Posterior vena cava (tissue), 2 donors: ENCODE measurements around the gene UBE3B. TPM values are rescaled to one million over a fixed set of nuclear protein-coding genes. Genes with fewer than 3 reads are reported as not detected.

Source experiments
- DNase-seq: peaks from one replicate; pipeline ENCODE4 v3.0.0-alpha.2; 2020; ENCODE audit warnings: low spot score
- intact Hi-C, 2 donors: fragments of 100-400 bp; cut with DNase I; formaldehyde crosslinking; loops; one replicate each; pipeline versions ENCODE4 v1.14.1 to v1.14.2; 2022 to 2023
- total RNA-seq, 2 donors: library from RNA; stranded (reverse); fragmentation: NEBNext Ultra II Directional; extraction: Animal tissue kit (Norgen Biotek cat#: 25700); gene quantifications; one replicate each; pipeline ENCODE4 v1.2.1, GENCODE V29; 2021
- donor health status: DM: yes; HTN: yes; CAD: no.
- donor health status: DM: yes; HTN: yes; CAD: no.

The UBE3B gene
- total RNA-seq, 2 donors from 2014 or later: 29.5 to 34.9 TPM

DNA sequence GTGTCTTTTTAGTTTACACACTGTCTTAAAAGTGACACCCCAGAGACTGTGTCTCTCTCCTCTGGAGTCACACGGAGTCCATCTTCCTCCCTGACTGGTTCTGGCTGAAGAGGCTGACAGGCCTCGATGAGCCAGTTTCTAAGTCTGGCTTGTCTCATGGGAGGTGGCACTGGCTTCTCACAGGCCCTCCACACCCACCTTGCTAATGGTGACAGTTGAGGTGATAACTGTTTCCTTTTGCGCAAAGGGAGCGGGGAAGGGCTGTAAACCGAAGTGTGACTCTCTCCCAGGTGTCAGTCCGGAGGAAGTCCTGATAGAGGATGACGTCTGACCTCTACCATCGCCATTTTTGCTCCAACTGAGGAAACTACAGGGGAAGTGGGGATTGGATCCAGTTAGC lies 30.6 kb upstream of the UBE3B start:
- intact Hi-C loops: no loop called here
- DNase-seq: no peak

DNA sequence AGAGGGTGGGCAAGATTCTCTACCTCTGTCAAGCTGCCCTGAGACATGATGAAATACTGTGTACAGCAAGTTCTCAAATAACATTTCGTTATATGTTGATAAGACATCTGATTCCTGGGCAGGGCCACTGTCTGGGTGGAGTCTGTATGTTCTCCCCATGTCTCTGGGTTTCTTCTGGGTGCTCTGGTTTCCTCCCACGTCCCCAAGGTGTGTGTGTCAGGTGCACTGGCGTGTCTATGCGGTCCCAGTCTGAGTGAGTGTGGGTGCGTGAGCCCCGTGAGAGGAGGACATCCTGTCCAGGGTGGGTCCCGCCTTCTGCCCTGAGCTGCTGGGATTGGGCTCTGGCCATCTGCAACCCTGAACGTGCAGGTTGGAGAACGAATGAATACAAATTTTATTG lies 30.0 kb upstream of the UBE3B start:
- intact Hi-C loops: no loop called here
- DNase-seq: peak; percentile 49

DNA sequence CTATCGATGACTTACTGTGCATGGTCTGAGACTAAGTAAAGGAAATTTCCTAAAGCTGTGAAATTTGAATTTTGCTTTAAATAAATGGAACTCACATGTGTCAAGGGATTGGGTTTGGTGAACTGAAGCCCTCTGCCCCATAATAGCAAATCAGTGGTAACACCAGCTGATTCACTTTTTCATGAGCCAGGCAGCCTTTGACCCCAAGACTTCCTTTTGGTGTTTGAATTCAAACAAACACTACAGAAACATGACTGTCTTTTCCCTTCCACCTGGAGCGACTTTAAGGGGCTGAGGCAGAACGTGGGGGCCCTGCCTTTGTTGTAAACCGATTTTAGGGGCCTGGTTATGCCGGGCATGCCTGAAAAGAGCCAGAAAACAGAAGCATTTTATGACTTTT lies 29.2 kb upstream of the UBE3B start:
- intact Hi-C loops: no loop called here
- peak; percentile 8 for DNase-seq

DNA sequence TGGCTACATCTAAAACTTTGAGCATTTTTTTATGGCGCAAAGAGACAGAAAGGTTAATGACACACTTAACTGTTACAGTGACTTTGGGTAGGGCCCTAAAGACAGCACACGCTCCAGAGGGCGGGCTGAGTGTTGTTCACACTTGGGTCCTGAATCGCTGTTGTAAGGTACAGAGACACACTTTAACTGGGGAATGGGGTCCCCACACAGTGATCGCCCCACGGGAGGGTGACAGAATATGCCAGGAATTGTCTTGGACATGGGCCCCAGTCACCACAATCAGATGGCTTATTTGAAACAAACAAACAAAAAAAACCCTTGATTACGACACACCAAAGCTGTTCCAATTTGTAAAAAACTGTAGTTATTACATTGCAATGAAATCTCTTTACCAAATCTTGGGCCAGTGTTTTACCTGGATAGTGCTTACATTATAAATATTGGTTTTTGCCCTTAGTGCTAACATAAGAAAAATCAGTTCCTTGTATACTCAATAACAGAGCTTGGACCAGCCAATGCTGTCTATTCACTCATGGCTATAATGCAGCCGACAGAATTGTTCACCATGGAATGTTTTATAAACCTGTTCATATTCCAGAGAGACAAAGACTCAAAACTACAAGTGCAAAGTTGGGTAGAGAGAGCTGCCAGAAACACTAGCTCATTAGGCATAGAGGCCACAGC lies 28.6 kb upstream of the UBE3B start:
- DNase-seq: peak; percentile 50
- intact Hi-C loops: no loop called here

DNA sequence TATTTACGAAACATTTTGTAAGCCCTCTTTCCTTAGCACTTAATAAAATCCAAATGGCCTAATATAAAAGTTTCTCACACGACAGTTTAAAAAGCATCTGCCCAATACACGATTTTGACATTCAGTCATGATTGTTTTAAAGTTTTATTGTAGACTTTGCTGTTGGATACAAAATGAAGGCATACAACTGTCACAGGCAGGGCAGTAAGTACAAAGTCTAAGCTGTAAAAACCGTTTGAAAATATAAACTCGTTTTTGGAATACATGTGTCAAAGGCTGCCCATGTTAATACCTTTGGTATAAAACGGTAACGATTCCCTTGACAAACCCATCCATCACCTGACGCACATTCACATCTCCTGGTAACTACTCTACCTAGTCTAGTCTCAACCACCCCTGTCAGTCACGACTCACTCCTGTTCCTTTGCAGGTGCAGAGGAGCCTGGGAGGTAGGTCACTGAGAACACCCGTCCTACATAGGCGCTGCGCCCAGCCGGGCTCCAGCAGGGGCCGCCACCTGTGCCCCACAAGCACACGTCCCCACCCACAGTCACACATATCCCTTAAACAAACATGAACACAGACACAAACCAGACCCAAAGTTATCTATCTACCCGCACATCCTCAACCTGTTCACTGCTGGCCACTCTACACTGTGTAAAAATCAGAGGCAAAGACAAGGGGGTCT lies 27.4 kb upstream of the UBE3B start:
- peak; percentile 31 for DNase-seq
- intact Hi-C loops: no loop called here

DNA sequence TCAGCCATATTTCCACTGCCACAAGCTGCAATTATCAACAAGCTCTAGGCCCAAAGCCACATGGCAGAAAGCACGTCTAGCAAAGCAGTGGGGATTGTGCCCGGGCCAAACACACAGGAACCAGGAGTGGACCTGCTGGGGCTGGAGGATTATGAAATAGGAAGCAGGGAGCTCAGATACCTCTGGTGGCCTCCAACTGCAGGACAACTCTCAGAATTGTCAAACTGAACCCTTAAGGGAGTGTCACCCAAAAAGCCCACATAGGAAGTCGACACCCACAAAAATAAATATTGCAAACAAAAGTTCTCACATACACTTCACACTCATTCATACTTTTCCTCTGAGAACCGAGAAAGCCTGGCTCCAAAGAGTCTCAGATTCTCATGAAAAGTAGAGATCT lies 26.5 kb upstream of the UBE3B start:
- DNase-seq: peak; percentile 26

DNA sequence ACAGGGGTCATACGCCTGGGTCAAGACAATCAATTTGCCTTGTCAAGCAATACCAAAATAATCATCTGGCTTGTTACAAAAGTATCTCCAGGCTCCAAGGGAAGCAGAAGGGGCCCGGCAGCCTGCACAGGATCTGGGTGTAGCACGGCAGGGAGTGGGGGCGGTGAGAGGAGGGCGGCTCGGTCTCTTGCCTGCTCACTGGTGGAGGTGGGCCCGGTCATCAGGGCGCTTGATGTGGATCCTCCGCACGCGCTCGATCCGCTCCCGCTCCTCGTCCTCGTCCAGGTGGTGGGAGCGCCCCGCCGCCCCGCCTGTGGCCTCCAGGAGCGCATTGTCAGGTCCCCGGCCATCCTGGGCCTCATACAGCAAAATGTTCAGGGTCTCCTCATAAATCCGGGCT lies 26.0 kb upstream of the UBE3B start:
- intact Hi-C loops: no loop called here
- peak; percentile 69 for DNase-seq

More for the DNA sequence above, 26.5 kb upstream of the UBE3B start:
- intact Hi-C loops: no loop called here

DNA sequence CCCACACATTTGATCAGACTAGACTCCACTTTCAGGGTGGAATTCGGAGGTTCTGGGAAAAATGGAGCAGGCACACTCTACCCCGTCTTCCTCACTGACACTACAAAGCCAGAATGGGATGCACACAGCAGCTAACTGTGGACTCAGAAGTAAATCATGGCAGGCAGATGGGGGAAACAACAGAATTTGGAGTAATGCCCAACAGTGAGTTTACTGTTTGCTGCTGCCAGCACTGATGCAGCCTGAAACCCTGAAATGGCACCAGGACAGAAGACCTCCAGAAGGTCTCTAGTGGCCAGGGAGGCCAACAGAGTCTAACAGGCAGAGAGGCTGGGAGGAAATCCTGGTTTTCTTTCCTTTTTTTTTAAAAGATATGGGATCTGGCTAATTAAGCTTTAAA lies 24.9 kb upstream of the UBE3B start:
- intact Hi-C loops: no loop called here
- peak; percentile 28 for DNase-seq

DNA sequence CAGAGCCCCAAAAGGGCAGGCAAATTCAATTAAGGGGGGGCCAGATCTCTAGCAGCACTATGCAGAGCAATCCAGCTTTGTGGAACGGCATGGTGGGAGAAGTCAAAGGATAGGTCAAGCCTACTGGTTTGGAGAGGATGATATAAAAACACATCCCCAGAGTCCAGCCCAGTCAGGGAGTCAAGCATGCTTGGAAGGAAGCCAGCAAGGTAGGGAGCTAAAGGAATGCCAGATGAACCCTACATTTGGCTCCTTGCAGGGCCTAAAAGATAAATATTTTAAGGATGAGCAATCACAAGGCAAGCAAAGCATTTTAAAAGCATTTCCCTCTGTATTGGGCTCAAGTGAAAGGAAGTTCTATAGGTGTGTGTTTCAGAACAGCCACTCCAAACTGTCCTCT lies 21.7 kb upstream of the UBE3B start:
- peak; percentile 29 for DNase-seq
- intact Hi-C loops: no loop called here

DNA sequence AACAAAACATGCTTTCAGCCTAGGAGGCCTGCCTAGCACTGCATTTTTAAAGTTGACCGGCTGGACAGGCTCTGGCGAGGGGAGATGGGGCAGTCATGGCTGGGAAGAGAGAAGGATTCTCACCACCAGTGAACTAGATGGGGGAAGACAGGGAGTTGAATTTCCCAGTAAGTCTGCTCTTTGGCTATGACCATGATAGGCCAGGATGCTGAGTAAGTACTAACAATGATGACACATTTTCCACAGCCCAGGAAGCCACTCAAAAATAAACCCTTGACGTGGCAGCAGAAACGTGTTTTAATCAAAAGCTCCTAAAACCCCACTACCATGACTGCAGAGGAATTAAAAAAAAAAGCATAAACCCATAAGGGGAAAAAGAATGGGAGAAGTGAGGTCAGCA lies 19.3 kb upstream of the UBE3B start:
- DNase-seq: no peak
- intact Hi-C loops: no loop called here

DNA sequence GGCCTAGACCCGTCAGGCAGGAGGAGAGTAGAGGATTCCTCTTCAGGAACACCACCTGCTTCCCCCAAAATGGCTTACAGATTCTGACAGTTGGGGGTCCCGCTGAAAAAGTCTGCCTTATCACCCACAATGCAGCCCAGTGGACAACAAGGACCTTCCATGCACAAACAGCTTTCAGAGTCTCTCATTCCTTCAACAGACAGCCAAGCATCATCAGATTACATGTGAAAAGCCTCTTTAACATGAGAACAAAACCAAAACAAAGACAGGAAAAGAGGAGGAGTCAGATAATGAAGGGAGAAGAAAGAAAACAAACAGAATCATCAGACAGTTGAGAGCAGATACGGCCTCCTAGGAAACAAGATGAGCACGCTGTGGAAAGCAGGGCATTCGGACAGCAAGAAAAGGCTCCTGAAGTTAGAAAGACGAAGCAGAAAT lies 18.6 kb upstream of the UBE3B start:
- DNase-seq: no peak
- intact Hi-C loops: no loop called here

DNA sequence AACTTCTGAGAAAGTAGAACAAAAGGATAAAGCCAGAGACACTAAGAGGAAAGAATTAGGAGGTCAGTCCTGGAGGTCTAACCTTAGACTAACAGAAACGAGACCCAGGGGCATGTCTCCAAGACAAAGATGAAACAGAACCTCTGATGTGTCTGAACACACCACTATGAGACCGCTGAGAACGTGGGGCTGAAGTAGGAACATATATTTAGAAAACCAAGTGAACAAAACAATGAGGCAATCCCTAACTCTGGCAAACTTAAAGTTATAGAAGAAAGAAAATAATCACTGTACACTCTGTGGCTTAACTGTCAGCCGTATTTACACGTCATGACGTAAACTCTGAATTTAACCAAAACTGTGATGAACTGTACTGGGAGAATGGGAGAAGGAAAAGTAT lies 18.2 kb upstream of the UBE3B start:
- DNase-seq: no peak
- intact Hi-C loops: no loop called here

DNA sequence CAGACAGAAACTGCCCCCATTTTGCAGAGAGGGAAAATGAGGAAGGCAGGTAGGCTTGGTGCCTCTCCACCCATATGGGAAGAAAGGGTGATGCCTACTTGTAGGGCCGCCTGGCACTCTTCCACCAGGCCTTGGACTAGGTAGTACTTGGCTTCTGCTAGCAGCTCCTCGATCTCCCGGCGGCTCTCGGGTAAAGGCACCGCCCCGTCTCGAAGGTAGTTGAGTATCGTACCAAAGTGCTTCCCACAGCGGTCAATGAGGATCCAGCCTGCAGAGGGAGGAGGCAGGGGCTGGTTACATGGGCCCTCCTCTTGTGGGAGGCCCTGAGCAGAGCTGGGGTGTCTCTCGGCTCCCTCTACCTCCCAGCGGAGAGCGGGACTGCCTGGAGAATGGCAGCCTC lies 16.9 kb upstream of the UBE3B start:
- intact Hi-C loops: no loop called here
- peak; percentile 47 for DNase-seq

DNA sequence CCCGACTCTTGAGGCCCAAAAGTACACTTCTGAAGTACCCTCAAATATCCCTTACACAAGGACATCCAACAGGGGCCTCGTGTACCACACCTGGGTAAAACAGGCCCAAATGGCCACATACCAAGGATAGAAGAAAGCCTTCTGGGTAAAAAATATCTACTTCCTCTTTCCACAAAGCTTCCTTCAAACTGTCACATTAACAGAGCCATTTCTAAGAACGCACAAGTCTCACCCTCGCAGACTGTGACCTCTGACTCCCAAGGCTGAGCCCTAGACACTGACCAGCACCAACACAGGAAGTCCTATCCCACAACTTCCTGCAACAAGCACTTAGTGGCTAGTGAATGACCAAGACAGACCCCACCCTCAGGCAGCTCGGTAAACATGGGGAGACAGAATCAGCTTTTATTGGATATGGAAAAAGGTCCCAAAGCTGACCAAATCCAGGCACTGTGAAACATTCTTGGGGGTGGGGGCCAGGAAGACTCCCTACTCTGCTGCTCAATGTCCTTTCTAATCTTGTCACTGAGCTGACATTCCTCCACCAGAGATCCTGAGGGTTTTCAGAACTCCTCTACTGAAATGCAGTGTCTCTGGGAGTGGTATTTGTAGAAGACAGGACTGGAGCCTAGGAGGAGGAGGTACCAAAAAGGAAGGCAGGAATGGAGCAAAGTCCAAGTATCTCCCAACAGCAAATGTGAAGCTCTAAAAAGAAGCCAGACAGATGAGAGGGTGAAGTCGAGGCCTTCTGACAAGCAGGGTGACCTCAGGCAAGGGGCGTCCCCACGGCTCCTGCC lies 16.2 kb upstream of the UBE3B start:
- intact Hi-C loops: no loop called here
- peak; percentile 71 for DNase-seq

DNA sequence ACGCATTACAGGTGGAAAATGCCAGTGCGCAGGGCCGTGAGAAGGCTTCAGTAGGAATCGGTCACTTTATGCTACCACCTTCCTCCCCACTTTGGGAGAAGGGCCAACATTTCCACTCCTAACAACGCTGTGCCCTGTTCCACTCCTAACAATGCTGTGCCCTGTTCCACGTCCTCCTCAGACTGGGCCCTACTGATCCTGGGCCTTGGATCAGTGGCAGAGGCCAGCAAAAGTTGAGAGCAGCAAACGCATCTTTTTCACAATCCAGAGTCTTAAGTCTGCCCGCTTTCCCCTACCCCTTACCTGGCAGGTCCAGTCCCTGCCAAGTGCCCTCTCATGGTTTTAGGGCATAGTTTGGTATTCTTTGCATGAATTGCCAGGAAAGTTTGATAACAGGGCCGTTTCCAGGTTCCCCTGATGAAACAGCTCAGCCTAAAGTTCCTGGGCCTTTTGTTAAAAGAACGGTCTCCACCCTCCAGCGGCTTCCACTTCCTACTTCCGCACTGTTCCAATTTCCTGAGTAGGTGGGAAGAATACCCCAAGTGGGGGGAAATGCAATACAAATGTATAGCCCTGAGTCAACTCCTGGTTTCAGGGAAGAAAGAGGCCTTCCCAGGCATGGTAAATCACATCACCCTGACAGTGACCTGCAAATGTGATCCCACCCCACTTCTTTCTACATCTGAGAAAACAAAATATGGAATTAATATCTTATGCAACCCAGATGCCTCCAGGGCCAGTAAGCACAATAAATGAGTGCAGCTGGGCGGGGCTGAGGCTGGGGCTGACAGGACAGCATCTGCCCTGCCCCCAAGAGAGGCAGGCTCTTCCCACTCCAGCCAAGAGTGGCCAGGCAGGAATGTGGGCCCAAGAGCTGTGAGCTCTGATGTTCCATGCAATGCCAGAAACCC lies 15.3 kb upstream of the UBE3B start:
- intact Hi-C loops: no loop called here

DNA sequence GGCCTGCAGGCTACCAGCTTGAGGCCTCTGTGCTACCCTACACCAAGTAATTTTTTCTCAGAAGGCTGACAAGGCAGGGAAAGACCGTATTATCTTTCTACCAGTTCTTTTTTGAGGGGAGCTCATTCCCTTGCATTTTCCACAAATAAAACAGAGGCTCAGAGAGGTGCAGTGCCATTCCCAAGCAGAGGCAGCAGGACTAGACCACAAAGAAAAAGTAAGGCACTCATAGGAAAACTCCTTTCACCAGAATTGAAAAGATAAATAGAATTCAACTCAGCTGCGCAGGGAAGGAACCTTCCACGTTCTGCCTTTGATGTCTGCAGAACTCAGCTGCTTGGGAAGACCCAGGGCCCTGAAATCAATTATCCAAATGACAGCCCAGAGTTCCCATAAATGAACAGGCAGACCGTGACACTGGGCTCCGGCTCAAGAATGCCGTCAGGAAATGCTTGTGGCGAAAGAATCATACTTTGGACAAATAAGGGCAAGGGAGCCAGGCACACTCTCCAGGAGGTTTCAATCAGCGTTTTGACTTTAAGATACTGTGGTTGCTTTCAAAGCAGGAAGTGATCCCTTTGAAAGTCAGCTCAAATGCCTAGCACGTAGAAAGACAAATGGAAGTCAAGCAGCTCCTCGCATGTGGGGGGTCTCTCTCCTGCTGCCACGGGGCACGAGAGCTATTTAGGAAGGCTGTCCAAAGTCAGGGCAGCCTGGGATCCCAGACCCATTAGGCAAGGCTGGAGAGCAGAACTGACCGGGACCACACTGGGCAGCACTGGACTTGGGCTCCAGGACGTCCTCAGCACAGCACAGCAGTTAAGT lies 14.4 kb upstream of the UBE3B start:
- intact Hi-C loops: no loop called here
- peak; percentile 95 for DNase-seq

More for the DNA sequence above, 15.3 kb upstream of the UBE3B start:
- DNase-seq: peak; percentile 97

DNA sequence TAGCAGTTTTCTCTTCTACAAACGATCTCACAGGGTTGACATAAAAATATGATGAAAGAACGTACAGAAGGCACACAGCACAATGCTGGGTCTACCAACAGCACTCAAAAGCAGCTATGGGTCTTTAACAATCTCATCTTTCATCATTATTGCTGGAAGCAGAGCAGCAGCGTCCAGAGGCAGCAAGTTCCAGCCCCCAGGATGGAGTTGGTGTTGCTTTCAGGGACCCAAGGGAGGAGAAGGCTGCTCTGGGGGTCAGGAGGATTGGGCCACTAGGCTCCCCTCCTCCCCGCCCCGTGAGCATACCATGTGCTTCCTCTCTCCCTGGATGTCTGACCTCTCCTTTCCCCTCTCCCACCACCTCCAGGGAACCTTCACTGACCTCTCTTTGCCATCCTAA lies 13.7 kb upstream of the UBE3B start:
- intact Hi-C loops: no loop called here
- DNase-seq: peak; percentile 78

DNA sequence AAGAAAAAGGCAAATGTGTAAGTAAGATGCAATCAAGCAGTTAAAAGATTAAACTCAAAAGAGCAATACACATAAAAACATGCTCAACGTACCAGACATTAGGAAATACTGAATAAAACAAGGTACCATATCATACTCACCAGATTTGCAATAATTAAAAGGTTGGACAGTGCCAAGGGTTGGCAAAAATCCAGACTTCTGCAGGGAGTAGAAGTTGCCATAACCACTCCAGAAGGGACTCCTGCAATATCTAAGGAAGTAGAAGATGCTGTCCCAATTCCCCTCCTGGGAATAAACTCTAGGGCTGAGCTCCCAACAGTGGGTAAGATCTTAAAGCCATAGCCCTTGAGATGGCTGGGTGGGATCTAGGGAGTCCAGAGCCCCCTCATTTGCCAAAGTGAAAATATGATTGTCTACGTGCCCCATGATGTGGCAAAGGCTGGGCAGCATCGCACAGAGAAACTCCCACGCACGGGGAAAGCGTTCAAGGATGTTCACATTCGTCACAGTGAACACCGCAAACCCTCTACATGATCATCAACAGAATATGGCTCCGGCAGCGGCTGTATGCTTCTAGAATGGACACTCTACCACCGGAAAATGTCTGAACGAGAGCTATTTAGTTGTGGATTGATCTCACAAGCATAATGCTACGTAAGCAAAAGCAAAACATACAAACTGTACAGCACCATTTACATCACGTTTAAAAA lies 12.6 kb upstream of the UBE3B start:
- intact Hi-C loops: loop anchor here in 1 of 2 donors (5.0 kb wide), 1 partner anchor 32 kb away; no protein-coding TSS in a partner anchor
- peak; percentile 58 for DNase-seq
